GM19467 (cell line): Measurements from ENCODE around the gene LDAH.

ENCODE experiments used
- ATAC-seq: cut with Tn5 transposase; IDR thresholded peaks from one replicate; pipeline ENCODE4 v1.9.1; 2021; ENCODE audit warnings: mild to moderate bottlenecking, moderate library complexity; ENCODE audit not compliant: unreplicated experiment

Gene LDAH

GRCh38 chr2:20656561-20656960 is 166.3 kb downstream of the LDAH start:
- no peak for ATAC-seq

- ATAC-seq: no peak
These were observed 168.4 kb downstream of the LDAH start for GRCh38 chr2:20654535-20654813.

GRCh38 chr2:20653695-20654534 is 169.0 kb downstream of the LDAH start:
- no peak for ATAC-seq

DNA sequence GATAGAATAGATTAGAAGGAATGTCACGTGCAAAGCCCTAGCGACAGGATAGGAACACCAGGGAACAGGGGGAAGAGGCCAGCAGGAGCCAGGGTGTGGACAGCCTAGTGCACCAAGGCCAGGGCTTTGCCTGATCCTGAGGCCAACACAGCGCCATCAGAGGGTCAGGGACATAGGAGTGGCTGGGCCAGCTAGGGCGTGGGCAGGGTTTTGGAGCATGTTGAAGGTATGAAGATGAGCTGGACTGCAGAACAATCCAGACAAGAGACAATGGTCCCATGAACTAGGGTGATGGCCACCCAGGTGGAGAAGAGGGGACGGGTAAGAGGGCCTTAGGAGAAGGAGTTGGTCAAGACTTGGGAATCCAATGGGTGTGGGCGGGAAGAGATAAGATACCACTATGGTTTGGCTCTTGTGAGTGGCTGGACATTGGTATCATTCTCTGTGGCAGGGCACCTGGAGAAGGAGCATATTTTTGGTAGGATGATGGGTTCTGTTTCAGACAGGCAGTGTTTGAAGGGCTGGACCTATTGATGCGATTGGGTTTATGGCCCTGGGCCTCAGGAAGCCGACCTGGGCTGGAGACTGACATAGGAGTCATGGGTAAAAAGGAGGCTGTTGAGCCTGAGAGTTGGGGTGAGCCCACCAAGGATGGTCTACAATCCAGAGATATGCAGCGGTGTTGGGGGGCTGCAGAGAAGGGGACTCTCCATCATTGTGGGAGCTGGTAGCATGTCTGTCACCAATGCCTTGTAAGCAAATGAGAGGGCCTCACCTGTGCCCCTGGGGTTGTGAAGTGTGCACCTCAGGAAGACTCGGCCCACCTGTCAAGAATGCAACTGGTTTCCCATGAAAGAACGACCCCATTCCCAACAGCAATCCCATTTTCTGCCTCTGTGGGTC is 170.0 kb downstream of the LDAH start:
- ATAC-seq: no peak

DNA sequence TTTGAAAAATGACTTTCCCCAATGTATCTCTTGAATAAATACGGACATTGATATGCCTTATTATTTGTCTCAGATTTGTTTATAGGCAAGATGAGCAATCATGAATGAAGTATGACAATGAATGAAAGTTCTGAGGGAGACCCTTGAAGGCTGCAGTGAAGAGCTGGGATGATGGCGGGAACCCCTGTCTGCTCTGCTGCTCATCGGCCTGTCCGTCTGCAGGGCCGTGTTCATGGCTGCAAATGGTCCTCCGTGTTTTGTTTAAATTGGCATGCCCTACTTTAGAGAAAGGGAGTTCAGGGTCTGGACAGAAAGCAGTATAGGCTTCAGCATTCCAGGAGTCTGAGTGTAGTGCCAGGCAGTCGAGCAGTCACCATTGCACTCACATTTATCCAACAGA is 170.8 kb downstream of the LDAH start:
- no peak for ATAC-seq

GRCh38 chr2:20651731-20652099 is 171.2 kb downstream of the LDAH start:
- ATAC-seq: no peak

DNA sequence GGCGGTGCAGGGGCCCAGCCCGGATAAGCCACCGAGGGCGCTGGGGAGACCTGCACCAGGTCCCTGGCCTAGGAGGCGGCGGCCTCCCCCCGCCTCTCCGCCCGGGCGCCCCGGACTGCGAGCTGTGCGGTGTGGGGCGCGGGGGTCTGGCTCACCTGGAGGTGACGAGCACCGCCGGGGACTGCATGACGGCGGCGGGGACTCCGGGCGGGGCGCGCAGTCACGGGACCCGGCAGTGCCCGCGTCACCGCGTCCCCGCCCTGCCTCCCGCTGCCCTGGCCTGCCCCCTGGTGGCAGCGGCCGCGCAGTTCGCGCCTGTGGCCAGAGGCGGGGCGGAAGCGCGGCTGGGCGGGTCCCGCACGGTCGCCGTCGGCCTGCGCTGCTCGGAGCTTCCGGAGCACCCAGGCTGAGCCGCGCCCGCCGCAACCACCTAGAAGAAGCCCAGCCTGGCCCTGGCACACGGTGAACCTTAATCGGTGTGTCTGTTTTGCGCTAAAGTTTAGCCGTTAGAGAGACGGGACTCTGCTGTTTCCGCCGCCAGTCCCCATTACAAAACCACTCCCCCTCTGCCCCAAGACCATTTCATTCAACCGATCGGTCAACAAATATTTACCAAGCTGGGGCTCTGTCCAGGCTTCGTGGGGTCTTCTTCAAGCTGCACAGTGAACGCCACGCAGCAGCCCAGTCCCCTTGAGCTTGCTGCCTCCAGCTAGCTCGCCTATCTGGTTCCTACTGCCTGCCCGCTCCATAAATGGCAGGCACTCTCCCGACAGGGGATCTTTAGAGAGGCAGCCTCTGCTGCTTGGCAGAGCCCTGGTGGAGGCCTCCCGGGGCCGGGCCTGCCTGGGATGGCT is 171.8 kb downstream of the LDAH start, which contains the start of gene HS1BP3:
TSS of gene HS1BP3 (minus strand) at position 222 of the 854 bp plus-strand sequence. CDS start at position 187, 35 bp downstream.
- peak; percentile 96 for ATAC-seq

DNA sequence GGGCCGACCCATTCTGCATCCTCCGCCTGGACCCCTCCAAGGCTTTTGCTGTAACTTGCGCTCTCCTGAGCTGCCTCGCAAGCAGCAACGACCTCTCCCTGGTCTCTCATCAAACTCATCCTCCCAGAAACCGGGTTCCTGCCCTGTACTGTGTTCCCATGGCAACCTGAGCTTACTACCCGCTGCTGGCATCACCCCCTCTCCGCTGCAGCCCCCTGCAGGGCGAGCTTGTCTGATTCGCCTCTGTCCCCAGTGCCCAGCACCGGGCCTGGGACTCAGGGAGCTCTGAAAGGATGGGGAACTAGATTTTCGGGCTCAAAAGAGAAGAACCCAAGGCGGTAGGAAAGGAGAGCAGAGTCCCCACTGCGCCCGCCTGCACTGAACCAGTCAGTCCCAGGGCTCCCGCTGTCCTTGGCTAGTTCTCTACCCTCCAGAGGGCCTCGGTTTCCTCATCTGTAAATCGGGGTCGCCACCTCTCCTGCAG is 172.5 kb downstream of the LDAH start:
- no peak for ATAC-seq

- no peak for ATAC-seq
These were observed 172.9 kb downstream of the LDAH start for GRCh38 chr2:20649976-20650375.

DNA sequence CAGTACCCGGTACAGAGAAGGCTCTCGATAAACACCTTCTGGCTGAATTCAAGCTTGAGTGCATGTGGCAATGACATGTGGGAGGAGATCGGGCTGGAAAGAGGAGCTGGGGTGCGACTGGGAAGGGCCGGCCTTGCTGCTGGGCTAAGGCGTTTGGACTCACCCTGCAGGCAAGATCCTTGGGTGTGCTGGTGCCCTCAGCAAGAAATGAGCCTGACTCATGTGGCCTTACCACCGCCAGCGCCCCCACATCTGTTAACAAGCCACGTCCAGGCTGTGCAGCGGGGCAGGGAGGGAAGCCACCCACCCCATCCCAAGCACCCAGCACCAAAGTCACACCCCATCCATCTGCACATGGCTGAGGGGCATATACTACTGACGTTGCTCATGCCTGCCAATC is 173.3 kb downstream of the LDAH start:
- ATAC-seq: no peak

GRCh38 chr2:20648831-20649230 is 174.1 kb downstream of the LDAH start:
- no peak for ATAC-seq

- no peak for ATAC-seq
These were observed 174.7 kb downstream of the LDAH start for GRCh38 chr2:20648206-20648605.

DNA sequence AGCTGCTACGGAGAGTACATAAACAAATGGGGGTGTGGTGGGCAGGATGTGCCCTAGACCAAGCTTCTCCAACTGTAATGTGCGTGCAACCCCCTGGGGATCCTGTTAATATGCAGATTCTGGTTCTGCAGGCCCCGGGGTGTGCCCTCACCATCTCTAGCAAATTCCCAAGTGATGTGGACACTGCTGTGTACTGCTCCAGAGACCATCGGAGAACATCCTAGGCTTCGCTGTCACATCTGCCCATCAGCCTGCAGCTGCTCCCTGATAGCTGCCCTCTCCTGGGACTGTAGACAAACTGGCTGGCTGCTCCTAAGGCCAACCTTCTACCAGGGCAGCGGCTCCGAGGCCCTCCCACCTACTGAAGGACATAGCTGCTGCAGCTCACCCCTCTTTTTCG is 175.2 kb downstream of the LDAH start:
- ATAC-seq: no peak

DNA sequence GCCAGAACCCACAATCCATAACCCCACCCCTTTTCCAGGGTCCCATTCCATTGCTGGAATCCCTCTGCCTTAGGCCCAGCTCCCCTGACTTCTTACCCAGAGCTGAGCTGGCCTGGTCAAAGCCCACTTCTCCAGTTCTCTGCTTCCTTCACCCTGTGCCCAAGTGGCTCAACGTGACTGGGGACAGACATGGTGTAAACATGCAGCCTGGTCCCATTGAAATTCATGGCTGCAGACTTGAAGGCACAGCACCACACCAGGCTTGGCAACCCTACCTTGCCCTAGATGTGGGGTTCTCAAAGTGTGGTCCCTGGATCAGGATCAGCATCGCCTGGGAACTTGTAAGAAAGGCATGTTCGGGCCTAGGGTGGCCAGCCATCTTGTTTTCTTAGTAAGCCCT is 175.7 kb downstream of the LDAH start:
- ATAC-seq: no peak

DNA sequence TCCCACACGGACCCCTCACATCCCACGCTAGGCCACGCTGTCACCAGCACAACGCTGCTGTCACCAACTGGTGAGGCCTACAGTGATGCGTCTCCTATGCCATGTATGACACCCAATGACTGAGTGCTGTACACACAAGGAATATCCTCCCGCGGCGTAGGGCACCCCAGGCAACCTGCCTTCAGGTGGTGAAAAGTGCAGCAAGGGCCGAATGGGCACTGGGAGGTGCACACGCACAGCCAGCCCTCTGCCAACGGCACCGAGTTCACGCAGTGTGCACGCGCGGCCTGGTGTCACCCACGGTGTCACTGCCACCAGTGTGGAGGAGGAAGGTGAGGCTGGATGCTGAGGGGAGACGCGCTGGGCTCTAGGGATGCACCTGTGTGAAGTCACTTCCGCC is 176.5 kb downstream of the LDAH start:
- ATAC-seq: no peak

GRCh38 chr2:20645761-20646160 is 177.1 kb downstream of the LDAH start:
- no peak for ATAC-seq

GRCh38 chr2:20645301-20645701 is 177.6 kb downstream of the LDAH start:
- ATAC-seq: no peak

DNA sequence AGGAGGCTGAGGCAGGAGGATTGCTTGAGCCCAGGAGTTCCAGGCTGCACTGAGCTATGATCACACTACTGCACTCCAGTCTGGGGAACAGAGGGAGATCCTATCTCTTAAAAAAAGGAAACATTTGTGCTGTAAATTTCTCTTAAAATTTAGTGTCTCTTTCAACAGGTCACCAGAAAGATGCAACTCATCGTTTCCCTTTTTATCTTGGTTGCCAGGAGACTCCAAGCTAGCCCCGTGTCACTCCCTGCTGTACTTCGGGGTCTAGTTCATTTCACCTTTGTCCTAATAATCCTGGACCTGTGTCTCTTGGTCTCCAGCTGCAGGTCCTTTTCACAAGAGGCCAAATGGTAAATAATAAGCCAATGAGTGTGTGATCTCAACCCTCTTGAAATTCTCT is 179.1 kb downstream of the LDAH start:
- ATAC-seq: no peak

- ATAC-seq: no peak
These were observed 179.8 kb downstream of the LDAH start for GRCh38 chr2:20643060-20643459.

DNA sequence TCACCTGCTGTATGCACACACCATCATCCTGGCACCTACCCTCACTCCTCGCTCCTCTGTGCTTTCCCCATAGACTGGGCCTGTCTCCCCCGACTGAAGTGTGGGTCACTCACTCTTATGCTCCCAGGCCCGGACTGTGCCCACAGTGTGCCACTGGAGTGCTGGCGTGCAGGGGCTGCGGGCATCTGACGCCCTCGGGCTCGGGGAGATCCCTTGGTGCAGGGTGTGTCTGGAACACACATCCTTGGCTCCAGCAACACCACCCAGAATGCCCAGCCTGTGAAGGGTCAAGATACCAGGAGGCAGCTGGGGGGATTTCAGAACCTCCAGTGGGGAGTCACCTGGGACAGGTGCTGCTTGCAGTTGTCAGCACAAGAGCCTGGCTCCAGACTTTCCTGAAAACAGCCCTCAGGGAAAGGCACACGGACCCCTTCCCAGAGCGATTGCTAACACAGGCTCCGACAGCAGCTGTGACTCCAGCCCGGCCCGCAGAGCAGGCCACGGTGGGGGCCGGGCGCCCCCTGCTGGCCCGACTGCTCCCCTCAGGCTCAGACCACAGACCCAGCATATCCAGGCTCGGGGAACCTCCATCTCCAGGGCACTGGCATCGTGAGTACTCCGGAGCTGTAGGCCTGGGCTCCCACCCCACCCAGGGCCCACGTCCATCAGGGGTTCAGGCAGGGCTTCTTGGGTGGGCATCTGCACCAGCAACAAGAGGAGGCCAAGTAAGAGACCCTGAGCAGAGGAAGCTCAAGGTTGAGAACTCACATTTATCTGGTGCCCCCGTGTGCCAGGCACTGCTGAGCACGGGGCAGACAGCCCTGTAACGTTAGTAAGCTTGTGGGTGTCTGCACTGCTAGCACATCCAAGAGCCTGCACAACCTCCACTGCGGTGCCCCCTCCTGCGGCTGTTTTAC is 180.6 kb downstream of the LDAH start:
- ATAC-seq: peak; percentile 97
